CD1c-positive myeloid dendritic cell (primary cell): ENCODE data around the gene PRKACG.
A peak's percentile ranks its signal among the peaks of the same experiment; 100 is the strongest.
"Not testable (repeated sequence)": the region's sequence is repeated elsewhere in the genome, so short reads cannot be mapped to it uniquely, and the experiment has no call there.

Source experiments
- DNase-seq: peaks from one replicate; pipeline ENCODE4 v3.0.0-alpha.2; 2016; ENCODE audit errors: extremely low spot score

The PRKACG gene

GRCh38 chr9:69027355-69028097, 13.6 kb upstream of the PRKACG start:
- peak; percentile 65 for DNase-seq

DNA sequence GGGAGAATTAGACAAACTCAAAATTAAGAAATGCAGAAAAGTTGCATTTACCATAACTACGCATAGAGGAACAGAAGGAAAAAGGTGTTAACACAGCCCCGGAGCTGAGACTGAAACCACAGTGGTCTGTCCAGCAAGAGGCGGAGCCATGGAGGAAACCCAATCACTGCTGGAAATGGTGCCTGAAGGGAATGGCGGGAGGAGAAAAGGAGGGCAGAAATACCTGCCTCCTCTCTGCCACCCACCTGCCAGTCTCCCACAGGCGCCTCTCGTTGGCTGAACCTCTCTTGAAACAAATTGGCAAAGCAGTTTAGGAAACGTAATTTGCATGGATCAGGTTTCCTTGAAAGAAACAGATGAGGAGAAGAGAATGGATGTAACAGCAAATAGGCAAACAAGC, 9.7 kb upstream of the PRKACG start:
- no peak for DNase-seq

GRCh38 chr9:69020301-69021145, 6.6 kb upstream of the PRKACG start:
- no peak for DNase-seq

DNA sequence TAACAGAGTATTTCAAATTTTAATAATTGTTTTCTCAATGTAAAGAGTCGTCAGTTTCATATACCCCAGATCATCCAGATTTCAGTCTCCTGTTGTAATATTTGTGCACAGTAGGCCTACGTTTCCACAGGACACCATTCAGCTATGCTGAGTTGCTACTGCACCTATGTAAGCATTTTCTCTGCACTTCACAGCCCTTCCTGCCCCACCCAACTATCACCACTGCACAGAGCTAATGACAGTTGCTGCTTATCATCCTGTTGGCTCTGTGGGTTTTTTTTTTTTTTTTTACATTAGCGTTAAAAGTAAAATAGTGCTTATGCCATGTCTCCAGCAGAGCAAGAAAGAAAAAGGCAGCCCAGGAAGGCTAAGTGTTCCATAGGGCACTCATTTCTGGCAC, 5.9 kb upstream of the PRKACG start:
- no peak for DNase-seq

DNA sequence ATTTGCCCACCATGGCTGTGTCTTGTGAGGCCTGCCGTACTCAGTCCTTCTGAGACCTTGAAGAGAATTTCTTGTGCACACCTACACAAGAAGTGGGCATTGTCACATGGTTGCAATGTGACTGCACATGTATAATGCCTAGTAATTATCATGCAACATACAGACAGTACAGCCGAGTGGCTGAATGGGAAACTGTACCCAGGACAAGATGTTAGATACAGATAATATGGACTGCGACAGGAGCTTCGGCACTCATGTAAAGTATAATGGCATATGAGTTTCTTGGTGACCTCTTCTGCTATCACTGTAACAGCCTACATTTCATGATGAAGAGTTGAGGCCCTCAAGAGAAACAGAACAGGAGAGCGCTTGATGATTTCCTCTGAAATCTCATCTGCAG, 4.8 kb upstream of the PRKACG start:
- DNase-seq = no peak

DNA sequence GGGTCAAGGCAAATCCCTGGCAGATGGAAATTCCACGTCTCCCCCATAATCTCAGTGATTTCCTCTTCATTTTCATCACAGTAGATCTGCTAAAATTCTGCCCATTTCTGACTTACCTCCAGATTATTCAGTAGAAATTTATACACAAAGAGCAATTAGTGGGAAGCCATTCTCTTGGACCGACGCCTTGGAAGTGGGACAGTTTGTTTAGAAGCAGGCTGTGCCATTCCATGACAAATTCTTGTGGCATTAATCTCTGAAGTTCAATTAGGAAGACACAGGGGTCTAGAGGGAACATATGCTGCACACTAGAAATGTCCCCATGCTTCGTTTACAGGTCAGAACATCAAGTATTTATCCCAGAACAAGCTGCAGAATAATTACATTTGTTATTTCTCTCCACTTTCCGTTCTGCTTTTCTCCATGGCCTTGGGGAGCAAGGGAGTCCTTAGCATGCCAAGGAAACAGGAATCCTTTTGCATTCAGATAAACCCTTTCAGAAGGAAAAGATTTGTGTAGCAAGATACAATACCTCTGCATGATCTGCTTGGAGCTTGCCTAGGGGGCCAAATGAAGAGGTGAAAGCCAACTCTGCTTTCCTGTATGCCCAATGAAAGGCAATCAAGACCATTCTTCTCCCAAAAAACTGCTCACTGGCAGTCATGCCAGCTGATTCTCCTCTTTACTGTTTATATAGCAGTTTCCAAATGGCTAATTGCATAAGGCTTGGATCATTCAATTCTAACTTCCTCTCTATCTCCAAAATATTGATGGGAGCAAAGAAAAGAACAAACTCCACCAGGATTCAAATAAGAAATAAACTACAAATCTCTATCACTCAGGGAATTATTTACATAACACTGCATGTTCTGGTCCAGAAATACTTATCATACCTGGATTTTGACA, 2.5 kb upstream of the PRKACG start:
- no peak for DNase-seq

DNA sequence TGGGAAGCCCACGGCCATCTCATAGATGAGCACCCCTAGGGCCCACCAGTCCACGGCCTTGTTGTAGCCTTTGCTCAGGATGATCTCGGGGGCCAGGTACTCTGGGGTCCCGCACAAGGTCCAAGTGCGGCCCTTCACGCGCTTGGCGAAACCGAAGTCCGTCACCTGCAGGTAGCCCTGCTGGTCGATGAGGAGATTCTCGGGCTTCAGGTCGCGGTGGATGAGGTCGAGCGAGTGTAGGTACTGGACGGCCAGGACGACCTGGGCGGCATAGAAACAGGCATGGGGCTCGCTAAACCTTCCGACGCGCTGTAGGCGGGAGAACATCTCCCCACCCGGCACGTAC, 558 bp downstream of the PRKACG start:
- DNase-seq = no peak

DNA sequence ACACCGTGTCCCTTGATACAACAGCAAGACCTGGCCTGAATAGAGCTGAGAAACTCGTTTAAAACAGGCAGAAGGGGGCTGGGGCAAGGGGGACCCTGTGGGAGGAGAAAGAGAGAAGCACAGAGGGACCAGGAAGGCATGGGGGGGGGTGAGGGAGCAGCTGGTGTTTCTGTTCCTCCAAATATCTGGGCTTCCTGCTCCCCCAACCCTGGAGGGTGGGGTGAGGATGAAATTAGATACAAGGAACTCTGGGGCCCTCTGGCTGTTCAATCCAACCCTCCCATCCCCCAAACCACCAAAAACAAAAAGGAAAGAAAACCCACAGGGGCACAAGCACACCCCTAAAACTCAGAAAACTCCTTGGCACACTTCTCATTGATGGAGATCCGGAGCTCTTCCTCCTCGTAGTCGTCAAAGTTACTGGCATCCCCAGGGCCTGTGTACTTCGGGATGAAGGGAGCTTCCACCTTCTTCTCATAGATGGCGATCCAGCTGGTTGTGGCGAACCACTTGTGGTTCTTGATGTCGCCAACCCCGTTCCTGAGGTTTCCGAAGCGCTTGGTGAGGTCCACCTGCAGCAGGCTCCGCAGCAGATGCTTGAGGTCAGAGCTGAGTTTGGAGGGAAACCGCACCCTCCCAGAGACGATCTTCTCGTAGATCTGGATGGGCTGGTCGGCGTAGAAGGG, 1.1 kb downstream of the PRKACG start:
- no peak for DNase-seq

GRCh38 chr9:69009708-69010107, 4.2 kb downstream of the PRKACG start:
- DNase-seq = no peak

DNA sequence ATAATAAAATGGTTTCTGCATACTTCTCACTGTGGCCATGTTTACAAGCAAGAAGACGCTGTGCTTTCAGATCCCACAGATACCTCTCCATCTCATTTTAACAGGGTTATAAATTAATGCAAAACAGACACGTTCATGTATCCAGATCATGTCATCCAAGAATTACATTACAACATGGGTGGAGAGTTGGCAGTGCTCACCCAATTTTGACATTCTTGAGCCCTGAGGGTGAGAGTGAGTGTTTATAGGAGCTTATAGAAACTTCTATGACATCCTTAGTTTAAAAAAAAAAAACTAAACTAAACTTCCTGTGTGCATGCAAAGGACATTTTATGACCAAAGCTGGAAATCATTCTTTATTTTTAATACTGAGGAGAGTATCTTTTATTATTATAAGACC, 9.1 kb downstream of the PRKACG start:
- DNase-seq = no peak

DNA sequence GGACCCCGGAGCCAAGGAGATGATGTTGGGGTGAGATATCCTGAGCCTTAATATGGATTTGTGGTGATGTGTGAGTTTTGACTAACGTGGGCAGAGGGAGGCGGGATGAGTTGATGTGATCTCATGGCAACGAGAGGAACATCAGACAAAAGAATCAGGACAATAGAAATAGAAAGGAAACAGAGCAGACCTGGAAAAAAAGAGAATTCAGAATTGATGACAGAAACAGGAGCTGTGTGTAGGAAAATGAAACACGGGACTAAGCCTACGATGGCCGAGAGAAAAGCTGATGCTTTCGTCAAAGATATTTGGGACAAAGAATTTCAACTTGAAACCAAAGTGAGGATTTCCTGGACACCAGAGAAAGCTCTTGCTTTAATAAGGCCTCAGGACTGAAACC, 10.9 kb downstream of the PRKACG start:
- no peak for DNase-seq

- no peak for DNase-seq
Observed at GRCh38 chr9:69001921-69002320, 12.0 kb downstream of the PRKACG start.

DNA sequence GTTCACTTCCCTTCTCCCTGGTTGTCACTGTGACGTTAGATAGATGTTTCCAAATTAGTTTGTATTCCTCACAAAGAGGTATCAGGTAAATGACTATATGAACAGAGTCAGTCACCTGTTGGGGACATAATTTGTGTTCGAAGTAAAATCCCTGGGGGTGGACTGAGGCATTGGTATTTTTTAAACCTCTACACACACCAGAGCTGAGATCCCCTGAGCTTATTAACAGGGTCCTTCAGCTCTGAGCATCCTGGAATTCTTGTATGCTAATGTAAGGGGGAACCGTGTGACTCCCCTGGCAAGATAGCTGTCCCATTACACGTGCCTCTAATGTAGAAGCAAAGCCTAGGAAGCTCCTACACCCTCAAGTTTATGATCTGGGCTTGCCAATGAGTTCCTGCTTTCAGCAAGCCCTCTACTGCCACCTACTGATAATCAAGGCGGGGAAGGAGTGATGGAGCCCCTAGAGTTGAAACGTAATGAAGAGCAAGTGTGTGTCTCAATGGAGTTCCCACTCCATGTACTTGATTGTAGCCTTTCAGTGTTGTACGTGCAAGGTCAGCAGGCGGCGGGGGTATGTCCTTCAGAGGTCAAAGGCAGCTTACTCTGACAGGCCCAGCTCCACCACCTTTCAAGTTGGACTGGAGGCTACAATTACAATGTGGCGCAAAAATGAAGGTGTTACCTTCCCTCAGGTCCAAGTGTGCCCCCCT, 14.4 kb downstream of the PRKACG start:
- DNase-seq = peak; percentile 82

DNA sequence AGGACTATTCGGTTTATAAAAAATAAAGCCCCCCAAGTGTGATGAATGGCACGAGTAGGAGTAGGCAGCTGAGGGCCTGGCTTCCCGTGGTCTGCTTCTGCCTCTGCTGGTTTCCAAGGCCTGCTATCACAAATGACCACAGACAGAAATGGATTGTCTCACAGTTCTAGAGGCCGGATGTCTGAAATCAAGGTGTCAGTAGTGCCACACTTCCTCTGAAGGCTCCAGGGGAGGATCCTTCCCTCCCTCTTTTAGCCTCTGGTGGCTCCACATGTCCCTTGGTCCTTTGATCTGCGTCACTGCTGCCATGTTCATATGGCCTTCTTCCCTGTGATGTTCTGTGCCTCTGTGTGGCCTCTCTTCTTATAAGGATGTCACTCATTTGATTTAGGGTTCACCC, 15.1 kb downstream of the PRKACG start:
- DNase-seq = no peak

DNA sequence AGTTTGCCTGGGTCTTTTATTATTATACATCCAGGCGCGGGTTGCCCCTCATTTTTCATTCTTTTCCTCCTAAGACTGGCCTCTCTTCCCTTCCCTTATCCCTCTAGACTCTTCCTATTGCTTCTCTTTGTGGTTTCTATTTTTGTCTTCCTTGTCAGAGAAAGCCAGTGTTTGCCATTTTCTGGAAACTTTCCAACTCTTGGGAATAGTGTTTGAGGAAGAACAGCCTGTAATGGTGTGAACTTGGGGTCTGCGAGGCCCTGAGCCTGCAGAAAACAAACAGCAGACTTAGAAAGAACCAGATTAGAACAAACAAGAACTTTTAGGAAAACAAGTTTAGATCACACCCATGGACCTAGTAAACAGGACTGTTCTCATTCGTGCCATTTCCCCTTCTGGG, 15.5 kb downstream of the PRKACG start:
- DNase-seq = no peak

GRCh38 chr9:68997666-68998065, 16.2 kb downstream of the PRKACG start:
- DNase-seq = no peak

GRCh38 chr9:68996462-68996861, 17.5 kb downstream of the PRKACG start:
- peak; percentile 55 for DNase-seq

- peak; percentile 35 for DNase-seq
Observed at GRCh38 chr9:68995776-68996175, 18.1 kb downstream of the PRKACG start.

GRCh38 chr9:68991457-68991856, 22.5 kb downstream of the PRKACG start:
- DNase-seq = no peak

GRCh38 chr9:68986949-68987348, 27.0 kb downstream of the PRKACG start:
- DNase-seq = not testable (repeated sequence)
